Stimulated activated naive CD8-positive, alpha-beta T cell treated with anti-CD3 and anti-CD28 coated beads, Interleukin-15, Interleukin-2, amounts not matched to agents 100 U/mL and 50 U/mL, for 24 hours (primary cell): ENCODE measurements around the gene PITPNM2.
"Not testable (repeated sequence)": the region's sequence is repeated elsewhere in the genome, so short reads cannot be mapped to it uniquely, and the experiment has no call there.

ENCODE experiments used
- ATAC-seq: fragments of 150-1000 bp; cut with Tn5 transposase; one replicate; pipeline ENCODE4 v1.10.0; 2021
- DNase-seq: peaks from one replicate; pipeline ENCODE4 v3.0.0; 2021

The PITPNM2 gene

DNA sequence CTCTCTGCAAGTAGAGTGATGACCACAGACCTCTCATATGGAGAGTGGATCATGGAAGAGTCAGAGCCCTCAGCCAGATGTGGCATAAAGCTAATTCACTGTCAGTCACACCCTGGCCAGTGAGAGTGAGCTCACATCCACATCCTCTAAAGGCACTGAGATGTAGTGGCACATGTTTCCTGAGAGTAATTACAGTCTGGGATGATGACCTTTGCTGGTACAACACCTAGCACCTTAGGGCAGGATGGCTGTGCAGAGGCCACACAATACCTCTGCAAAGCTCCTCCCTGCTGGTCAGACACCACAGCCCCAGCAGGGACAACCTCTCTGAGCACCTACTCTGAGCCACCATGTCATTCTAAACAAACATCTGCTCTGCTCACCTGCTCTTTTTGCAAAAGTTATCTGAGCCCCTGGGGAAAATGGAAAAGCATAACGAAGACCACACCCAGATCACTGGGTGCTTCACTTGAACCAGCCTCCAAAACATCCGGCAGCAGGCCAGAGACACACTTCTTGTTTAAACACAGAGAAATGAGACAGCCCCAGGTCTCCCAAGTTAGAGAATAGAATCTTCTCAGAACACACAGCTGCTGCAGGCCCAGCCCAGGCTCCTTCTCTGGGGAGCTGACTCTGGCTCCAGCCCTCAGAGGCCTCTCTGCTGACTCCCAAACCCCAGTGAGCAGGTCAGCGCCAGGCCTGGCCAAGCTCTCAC lies 30.3 kb downstream of the PITPNM2 start:
- DNase-seq = peak; percentile 29
- peak; percentile 84 for ATAC-seq

DNA sequence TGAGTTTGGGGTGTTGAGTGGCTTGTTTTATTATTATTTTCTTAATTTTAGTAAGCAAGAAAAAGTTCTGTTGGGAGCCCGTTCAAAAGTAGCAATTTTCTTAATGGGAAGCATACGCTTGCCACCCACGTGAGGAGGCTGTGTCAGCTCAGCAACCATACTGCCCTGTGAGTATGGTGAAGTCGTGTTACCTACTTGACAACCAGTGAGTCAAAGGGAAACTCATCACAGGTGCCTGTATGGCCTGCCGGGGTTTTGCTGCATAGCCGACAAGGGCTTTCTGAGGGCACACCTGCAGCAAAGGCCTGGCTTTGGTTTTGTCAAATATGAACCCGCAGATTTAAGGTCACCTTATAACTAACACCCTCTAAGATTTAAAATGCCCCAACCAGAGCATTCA lies 31.1 kb downstream of the PITPNM2 start:
- ATAC-seq (peak; percentile 85), DNase-seq (peak; percentile 53)

DNA sequence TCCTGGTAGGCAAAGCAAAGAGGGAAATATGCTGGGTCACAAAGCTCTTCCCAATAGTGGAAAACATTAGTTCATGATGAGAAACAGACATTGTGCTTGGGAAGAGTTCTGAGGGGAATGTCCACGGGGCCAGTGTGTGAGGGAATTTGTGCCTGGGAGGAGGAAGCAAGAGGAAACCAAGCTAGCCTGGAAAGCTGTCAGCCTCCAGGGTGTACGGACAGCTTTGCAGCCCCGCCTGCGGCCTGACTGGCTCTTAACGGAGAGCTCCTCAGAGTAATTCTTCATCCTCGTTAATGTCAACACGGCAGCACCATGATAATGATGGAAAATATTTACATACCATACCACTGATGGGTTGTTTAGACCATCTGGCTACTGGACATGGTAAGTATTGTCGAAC lies 32.4 kb downstream of the PITPNM2 start:
- DNase-seq = no peak
- no peak for ATAC-seq

DNA sequence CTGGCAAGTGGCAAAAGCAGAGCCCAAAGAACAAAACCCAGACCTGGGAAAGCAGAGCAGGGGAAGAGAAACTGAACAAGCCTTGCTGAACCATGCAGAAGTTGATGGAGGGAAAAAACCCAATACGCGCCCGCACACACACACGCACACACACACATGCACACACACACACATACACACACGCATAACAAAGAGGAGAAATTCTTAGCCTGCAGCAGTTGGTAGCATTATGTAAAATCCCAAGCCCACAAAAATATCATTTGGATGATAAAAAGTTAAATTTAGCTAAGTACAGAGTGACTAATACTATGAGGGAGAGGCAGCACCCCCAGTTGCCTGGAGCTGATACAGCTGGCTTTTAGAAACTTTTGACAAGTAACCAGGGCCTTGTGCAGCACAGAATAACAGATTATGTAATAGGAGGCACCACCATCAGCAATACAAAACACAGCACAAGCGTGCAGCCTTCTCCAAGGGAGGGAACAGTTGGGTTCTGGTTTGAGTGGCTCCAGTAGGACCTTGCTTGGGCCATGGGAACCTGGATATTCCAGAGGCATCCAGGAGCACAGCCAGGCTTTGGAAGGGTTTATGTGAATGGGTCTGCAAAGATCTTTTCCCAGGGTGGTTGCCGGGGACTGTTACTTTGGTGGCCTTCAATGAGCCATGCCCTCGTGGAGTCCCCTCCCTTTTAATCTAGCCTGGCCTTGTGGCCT lies 35.3 kb downstream of the PITPNM2 start:
- ATAC-seq = no peak
- DNase-seq = no peak

DNA sequence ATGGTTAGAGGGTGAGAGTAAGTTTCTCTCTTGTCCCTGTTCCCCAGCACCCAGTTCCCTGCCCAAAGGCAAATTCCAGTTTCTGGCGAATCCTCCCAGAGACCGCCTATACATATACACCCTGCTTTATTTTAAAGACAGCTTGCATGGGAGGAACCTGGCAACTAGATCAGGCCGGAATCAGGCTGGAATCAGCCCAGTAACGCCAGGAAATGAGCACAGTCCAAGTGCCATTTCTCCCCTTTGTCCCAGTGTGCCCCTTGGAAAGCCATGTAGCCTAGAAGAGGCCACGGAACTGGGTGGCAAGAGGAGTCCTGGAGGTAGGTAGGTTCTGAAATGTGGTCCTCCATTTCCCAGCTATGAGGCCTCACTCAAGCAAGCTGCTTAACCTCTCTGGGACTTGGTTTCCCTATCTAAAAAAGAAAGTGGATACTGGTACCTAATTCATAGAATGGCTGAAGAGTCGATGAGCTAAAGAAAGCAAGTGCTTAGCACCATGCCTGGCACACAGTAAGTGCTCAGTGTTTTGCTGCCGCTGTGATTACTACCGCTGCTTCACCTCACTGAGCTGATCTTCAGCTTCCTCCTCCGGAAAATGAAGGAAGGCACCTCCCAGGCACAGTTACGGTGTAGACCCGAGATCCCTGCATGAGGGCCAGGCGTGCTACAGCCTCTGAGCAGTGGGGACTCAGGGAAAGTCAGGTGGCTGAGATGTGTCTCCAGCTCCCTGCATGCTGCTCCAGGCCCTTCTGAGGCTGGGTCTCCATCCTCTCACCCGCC lies 36.4 kb downstream of the PITPNM2 start:
- ATAC-seq (no peak), DNase-seq (no peak)

DNA sequence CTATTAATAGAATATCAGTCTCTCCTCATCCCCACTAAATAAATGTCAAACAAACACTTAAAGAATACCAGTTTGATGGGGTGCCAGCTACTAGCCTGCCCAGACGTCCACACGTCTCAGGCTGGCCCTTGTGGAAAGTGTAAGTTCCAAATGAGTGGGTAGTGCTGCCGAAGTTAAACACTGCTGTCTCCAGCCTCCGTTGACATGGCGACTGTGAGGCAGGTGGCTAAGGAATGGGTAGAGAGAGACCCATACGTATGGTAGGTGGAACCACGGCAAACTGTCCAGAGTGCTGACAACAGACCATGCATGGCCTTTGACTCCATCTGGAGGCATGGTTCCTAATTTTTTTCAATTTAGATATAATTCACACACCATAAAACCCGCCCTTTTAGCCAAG lies 37.9 kb downstream of the PITPNM2 start:
- ATAC-seq = no peak
- DNase-seq = no peak

DNA sequence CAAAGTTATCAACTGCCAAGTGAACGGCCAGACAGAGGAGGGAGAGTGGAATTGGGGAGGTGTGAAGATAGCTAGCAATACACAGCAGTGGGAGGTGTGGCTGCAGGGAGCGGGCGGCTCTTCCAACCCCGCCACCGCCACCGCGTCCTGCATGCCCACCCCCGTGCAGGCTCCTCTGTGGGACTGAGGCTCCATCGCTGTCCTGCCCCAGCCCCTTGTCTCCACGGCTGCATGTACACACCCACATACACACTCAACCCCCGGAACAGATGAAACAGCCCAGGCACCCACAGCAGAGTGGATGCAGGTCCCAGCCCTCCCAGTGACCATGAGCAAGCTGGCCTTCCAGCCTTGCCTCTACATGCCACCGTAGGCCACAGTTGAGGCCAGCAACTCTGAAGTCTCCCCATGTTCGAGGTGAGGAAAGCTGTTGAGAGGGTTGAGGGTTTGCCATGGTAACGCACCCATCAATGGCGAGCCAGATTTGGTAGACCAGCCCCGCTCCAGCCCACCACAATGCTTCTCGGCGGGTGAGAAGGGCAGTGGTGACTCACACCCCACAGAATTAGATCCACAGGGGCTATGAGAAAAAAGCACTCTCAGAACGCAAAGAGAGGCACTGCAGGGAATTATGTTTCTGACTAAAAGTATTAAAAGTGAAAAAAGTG lies 39.3 kb downstream of the PITPNM2 start:
- DNase-seq = peak; percentile 58
- peak; percentile 50 for ATAC-seq

DNA sequence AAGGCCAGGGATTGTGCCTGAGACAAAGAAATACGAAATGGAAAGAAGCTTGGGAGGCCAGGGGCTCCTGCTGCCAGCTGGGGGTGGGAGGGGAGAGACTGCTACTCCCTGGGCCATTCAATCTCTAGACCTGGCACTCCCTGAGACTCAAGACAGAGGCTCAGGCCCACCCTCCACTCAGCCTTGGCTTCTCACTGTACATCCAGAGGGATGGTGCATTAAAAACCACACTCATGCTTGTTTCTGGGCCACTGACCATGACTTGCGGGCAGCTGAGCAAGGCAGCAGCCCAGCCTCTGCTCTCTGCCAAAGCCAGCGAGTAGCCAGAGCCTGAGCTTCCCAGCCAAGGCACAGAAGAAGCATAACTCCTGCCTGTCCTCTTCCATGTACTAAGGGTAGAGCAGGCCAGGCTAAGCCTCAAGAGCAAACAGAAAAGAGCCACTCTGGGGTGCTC lies 41.5 kb downstream of the PITPNM2 start:
- DNase-seq (no peak), ATAC-seq (no peak)

DNA sequence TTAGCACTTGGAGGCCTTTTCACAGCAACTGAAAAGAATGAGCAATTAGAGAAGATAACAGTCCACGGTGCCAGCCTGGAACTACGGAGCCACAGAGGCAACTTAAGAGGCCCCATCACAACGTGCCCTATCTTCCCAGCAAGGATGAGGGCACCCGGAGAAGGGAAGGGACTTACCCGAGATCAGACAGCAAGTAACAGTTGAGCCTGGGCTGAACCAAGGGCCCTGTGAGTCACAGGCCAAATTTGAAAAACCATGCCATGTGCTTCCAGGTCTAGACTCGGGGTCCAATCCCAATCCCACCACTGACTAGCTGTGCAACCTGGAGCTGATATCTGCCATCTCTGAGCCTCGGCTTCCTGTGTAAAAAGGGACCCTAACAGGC lies 42.2 kb downstream of the PITPNM2 start:
- DNase-seq = no peak
- ATAC-seq = no peak

DNA sequence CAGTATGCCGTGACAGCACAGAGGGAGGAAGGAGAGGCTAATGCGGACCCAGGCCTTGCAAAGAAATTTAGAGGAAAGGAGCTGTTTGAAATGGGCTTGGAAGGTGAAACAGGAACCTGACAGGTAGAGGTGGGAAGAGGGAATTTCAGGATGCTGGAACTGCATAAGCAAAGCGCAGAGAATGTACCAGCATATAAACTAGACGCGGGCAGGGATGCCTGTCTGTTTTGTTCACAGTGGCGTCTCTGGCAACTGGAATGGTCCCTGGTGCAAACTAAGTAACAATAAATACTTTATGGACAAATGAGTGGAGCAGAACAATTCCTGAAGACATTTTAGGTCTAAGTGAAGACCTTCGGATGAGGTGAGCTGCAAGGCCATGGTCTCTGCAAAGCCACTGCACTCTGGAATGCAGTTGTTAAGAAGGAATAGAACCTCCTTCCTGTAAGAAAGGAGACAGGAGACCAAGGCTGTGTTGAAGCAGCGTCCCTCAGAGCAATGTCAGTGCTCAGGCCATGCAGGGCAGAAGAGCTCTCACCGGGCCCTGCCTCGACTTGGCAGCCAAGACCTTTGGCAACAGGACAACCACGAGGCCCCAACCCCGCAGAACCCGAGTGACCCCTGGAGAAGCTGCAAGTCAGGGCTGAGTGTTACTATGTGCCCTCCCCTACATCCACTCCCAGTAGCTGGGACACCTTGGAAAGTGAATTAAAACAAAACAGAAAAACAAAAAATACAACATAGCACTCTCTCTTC lies 42.8 kb downstream of the PITPNM2 start:
- no peak for ATAC-seq
- no peak for DNase-seq

DNA sequence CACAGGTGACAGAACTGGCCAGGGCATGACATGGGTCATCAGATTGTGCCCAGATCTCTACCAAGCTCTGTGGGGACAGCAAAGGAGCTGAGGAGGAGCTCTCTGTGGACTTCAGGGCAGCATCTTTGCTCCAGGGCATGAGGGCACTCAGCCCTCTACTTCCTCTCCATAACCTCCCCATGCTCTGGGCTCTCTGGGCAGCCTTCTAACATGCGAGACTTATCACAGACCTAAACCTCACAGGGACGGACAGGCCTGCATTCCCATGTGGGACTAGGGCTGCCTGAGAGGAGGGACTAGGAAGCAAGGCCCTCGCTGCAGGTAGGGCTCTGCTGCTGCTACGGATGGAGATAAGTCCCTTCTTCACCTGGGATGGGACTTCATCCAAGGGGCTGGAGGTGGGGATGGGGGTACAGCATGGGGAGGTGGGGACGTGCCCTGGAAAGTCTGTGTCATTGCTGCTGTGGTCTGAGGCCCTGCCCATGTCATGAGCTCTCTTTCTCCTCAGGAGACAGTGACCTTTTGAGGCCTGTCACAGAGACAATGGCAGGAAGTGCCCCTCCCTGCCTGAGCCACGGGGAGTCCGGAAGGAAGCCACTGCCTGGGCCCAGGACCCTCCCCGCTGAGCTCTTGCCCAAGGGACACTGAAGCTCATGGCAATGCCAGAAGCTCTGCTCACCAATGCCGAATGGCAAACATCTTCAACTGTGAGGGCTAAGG lies 44.1 kb downstream of the PITPNM2 start:
- peak; percentile 97 for ATAC-seq
- DNase-seq = peak; percentile 79

DNA sequence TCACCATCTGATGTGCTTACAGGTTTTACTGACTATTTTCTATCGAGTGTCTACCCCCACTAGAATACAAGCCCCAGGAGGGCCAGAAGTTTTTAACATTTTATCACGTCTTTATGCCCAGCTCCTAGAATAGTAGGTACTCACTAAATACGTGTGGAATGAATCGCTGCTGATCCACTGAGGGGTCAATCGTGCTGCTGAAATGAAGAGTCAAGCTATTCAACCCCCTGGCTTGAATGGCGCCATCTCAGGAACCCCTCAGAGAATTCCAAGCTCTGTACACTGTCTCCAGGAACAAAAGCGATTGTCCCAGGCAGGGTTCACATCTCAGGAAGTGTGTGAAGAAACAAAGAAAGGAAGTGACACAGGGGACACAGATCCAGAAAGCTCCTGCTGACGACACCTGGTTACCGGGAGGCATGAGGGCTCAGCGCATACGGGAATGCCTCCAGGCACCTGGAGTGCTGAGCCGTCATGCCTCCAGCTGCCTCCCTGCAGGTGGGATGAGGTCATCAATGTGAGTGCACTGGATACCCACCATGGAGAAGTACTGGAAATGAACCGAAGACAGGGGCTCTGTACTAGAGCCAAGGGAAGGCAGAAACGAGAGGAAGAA lies 45.6 kb downstream of the PITPNM2 start:
- no peak for ATAC-seq
- DNase-seq = no peak

DNA sequence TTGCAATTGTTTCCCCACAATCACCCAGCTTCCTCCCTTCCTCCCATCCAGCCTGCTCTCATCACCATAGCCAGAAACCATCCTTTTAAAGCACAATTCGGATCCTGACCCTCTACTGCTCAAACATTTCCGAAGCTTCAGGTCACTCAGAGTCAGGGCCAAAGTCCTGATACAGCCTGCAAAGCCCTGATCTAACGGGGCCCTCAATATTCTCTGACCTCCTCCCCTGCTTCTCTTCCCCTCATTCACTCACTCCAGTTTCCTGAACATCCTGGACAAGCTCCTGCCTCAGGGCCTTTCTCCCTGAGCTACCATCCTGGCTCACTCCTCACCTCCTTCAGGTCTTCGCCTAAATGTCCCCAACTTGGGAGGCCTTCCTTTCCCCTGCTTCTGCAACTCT lies 46.1 kb downstream of the PITPNM2 start:
- DNase-seq (no peak), ATAC-seq (no peak)

DNA sequence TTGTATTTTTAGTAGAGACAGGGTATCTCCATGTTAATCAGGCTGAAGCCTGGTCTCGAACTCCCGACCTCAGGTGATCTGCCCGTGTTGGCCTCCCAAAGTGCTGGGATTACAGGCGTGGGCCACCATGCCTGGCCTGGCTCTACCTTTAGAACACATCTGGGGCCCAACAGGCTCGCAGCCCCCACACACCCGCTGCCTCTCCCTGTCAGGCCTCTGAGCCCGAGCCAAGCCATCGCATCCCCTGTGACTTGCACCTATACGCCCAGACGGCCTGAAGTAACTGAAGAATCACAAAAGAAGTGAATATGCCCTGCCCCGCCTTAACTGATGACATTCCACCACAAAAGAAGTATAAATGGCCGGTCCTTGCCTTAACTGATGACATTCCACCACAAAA lies 46.8 kb downstream of the PITPNM2 start:
- not testable (repeated sequence) for DNase-seq, ATAC-seq

DNA sequence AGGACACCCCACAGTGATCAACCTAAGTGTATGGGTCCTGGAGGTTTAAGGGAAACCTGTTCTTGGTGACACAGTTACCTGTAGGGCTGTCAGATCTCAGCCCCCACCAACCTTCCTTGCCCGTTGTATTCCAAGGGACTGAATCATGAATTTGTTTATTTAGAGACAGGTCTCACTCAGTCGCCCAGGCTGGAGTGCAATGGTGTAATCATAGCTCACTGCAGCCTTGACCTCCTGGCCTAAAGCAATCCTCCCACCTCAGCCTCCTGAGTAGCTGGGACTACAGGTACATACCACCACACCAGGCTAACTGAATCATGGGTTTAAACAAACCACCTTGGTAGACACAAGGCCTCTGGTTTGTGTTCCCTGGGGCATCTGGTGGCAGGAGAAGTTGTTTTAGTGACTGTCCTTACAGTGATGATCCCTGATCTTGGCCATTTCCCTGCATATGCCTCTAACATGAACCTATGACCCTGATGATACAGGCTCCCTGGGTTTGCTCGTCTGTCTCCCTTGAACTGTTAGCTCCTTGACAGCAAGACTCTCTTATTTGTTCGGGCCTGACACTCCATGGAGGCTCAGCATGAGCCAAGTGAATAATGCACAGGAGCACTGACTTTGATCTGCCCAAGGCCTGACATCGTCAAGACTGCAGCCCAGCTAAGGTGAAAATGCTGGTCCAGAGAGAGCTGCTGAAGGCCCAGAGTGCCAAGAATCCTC lies 47.9 kb downstream of the PITPNM2 start:
- DNase-seq = no peak
- ATAC-seq = no peak

DNA sequence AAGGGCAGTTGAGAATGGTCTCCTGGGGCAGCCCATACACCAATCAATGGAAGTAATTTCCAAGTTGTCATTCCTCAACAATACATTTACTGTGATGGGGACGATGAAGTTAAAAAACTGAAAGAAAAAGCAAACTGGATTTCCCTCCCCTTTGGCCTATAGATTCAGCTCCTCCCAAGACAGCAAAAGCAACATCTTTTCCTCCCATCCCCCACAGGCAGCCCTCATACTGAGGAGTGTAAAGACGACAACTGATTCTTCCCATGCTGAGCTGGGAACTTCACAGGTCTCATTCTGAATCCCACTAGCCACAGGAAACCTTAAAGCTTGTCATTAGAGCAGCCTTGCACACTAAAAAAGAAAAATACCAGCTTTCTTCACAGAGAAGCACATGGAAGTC lies 48.5 kb downstream of the PITPNM2 start:
- ATAC-seq = no peak
- no peak for DNase-seq

DNA sequence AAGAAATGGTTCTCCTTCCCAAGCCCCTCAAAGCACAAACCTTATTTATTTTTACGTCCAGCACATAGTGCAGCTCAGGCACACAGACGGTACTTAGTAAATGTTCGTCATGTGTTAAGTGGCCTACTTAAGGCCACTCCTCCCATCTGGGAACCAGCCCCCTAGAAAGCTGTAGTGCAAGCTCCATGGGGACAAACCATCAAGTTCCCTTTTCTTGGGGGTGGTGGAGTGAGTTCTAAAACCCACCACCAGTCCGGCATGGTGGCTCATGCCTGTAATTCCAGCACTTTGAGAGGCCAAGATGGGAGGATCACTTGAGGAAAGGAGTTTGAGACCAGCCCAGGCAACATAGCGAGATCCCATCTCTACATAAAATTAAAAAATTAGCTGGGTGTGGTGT lies 49.4 kb downstream of the PITPNM2 start:
- no peak for ATAC-seq
- DNase-seq = no peak
